ENCODE measurements around the gene JPT1.
"Not testable (repeated sequence)": the region's sequence is repeated elsewhere in the genome, so short reads cannot be mapped to it uniquely, and the experiment has no call there.

Gene JPT1, protein sequence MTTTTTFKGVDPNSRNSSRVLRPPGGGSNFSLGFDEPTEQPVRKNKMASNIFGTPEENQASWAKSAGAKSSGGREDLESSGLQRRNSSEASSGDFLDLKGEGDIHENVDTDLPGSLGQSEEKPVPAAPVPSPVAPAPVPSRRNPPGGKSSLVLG

DNA sequence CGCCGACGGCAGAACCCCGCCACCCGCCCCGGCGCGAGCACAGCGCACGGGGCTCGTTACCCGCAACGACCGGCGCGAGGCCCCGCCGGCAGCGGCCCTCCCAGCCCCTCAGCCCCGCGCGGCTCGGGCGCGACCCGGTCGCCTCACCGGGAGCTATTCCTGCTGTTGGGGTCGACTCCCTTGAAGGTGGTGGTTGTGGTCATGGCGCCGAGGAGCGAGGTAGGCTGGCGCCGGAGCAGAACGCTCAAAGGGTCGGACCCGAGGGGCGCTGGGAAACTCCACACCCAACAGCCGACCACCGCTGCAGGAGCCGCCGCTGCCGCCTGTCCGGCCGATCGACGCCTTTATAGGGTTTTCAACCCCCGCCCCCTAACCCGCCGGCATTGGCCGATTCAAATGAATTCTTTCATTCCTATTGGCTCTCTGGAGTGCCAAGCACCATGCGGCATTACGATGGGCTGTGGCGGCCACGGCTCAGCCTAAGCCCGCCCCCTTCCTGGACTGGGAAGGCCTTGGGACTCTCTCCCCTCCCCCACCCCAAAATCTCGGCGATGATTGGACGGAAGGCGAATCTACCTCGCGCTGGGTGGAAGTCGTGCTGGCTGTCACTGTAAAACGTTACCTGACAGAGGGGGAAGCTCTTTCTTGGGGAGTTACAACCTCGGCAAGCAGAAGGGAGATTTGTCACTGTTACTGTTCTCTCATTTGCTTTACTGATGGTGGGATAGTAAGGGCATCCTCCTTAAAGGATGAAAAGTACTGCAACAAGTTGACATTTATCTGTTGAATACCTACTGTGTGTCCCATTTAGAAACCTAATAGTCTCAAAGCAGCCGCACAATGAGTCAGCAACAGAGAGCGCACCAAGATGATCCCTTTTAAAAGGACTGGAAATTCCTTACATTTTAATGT is at the start of gene JPT1:
JPT1 (minus strand) TSS at position 318 of the 912 bp plus-strand sequence; CDS start at position 203, 115 bp downstream.
- DNase-seq = peak; percentile 99

DNA sequence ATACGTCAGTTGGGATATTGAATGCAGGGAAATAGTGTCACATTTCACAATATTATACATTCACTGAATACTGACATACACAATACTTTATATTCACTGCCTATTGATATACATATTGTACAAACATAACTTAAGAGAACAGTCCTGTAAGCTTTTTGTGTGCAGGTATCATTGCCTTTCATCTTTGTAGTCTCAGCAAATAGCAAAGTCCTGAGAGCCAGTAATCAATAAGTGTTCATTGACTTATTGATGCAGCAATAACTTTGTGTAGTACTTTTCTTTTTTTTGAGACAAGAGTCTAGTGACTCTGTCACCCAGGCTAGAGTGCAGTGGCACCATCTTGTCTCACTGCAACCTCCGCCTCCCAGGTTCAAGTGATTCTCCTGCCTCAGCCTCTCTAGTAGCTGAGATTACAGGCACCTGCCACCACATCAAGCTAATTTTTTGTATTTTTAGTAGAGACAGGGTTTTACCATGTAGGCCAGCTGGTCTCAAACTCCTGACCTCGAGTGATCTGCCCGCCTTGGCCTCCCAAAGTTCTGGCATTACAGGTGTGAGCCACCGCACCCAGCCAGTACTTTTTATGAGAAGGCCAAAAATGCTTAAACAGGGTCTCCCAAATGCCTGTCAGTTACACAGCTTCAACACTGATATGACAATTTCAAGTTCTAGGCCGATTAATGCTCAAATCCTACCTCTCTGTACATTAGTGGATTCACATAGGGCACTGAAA is 45.7 kb upstream of the JPT1 start:
- no peak for DNase-seq

DNA sequence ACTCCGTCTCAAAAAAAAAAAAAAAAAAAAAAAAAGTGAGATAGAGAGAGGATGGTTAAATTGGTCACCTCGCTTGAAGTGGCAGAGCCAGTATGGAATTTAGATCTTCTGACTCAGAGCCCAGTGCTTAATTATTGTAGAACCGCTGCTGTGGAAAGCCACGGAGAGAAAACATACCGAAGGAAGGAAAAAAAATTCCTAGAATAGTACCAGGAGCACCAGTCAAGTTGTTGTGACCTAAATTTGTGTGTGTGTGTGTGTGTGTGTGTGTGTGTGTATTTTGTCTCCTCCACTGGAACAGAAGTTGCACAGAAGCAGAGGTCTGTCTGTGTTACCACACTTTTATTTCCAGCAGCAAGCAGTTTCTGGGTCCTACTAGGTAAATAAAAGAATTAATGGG is 40.6 kb upstream of the JPT1 start:
- peak; percentile 8 for DNase-seq

DNA sequence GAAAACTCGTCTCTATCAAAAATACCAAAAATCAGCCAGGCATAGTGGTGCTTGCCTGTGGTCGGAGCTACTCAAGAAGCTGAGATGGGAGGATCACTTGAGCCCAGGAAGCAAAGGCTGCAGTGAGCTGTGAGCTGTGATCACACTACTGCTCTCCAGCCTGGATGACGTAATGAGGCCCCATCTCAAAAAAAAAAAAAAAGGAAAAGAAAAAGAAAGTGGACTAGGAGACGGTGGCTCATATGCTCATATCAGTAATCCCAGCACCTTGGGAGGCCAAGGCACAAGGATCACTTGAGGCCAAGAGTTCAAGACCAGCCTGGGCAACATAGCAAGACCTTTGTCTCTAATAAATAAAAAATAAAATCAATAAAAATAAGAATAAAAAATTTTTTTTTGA is 37.3 kb upstream of the JPT1 start:
- DNase-seq = no peak

DNA sequence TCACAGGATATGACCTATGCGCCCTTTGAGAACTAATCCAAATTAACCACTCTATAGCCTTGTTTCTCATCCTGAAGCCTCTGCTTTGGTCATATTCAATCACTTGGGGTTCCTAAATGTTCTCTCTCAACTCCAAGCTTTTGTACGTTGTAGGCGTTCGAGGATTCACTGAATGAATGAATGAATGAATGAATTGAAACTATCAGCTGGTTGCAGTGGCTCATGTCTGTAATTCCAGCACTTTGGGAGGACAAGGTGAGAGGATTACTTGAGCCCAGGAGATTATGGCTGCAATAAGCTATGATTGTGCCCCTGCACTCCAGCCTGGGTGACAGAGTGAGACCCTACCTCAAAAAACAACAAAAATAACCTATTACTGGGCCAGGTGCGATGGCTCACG is 34.3 kb upstream of the JPT1 start:
- DNase-seq = no peak

DNA sequence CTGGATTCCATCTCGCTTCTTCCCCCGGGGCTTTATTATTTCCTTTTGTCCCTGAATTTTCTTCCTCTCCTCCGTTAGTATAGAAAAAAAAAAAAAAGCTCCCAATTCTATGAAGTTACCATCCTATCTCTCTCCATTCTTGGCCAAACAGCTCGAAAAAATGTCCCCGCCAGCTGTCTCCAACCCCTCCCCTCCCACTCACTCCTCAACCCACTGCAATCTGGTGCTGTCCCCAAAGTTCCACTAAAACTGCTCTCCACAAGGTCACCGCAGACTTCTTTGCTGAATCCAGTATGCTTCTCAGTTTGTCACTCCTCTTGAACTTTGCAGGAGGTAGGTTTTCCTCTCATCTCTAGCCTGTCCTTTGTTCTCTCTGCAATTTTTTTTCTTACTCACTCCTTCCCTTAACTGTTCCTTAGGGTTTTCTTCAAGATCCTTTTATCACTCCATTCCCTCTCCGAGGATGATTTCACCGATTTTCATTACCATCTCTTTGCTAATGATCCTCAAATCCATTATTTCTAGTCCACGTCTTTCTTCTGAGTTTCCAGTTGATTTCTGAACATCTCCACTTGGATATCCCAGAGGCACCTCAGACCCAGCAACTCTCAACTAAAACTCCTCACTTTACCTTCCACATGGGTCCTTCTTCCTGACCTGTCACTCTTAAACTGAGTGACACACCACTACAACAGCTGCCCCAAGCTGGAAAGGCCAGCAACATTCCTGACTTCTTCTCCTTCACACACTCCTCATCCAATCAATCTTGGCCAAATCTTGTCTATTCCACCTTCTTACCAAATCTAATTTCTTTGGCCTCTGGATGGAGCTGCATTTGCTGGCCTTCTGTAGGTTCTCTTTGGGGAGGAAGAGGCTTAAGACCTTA is 29.9 kb upstream of the JPT1 start:
- DNase-seq = no peak

DNA sequence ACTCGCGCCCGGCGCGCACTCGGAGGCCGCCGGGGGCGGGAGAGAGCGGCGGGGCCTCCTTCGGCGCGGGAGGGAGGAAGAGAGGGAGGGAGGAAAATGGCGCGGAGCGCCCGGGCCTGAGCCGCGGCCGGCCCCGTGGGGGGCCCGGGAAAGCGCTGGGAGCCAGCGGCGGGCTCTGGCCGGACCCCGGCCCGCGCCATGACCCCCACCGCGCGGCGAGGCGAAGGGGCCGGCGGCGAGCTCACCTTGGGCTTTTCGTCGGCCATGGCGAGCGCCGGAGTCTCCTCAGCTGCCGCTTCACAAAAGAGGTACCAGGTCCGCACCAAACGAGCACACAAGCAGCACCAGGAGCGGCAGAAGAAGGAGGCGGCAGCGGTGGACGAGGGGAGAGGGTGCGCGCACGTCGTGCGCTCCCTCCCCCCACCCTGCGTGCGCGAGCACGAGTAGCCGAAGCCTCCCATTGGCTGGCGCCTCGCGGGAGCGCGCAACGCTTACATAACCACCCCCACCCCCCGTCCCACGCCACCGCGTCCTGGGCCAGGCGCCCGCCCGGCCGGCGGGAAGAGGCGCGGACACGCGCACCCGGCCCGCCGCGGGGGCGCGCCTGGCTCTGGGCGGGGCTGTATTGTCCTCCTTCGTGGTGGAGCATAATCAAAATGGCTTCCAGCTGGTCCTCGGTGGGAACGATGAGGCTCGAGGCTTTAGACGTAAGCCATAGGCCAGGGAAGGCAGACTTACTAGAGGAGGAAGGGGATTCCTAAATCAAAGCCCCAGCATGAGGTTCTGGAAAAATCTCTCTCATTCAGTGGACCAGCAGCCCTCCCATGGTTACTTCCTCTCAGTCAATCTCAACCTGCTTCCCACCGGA is 28.5 kb upstream of the JPT1 start, which contains the start of gene SUMO2:
SUMO2 (minus strand) TSS at position 391 of the 868 bp plus-strand sequence; CDS start at position 266, 125 bp downstream.
- peak; percentile 98 for DNase-seq

DNA sequence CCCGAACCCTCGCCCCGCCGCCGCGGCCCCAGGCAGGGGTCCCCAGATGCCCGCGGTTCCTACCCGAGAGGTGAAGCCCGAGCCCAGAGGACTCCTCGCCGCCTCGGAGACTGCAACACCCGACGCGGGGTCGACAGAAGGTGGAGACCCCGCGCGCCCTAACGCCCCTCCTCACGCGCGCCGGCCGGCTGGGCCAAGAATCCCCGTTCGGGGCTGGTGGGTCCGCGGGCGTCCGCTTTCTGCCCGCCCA is 27.9 kb upstream of the JPT1 start:
- DNase-seq = peak; percentile 84

DNA sequence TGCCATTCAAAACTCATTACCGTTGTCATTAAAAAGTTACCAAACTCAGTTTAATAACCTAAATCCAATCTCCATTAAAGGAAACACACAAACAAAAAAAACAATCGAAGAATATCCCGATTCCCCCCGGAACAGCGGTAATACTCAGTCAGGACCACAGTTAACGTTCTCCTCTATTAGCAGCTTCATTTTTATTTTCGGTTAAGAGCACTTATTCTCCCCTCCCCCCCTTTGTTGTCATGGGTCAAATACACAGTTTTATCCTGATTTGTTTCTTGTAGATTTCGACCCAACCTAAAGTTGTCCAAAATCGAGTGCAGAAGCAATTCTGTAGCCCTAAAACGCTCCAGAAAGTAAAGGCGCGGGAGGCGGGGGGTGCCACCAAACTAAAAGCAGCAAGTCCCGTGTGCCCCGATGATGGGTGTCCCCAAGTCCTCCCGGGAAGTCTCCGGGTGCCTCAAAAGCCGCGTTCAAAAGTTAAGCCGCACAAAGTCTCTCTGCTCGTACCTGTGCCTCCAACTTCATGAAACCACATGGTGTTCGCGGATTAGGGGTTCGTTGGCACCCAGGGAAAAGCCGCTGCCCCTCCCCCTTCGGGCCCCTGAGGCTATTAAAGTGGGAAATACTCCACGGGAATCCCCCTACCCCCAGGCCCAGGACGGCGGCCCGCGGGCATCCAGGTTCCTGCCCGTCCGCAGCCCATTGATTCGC is 27.5 kb upstream of the JPT1 start:
- DNase-seq = peak; percentile 42

DNA sequence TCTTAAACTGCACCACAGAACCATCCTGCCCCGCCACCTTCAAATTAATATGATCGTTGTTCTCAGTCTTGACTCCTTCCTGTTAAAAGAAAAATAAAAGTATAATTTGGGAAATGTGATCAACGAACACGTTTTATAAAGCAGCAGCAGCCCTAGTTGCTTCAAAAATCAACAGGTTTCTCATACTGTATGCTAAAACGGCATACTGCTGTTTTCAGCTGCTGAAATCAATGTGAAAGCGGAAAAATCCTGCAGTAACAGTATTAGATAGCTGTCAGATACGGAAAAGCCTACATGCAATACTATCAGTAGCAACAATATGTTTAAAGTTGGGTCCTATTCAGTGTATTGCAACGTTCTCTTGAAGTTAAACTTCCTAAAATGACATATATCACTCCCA is 26.8 kb upstream of the JPT1 start:
- no peak for DNase-seq

DNA sequence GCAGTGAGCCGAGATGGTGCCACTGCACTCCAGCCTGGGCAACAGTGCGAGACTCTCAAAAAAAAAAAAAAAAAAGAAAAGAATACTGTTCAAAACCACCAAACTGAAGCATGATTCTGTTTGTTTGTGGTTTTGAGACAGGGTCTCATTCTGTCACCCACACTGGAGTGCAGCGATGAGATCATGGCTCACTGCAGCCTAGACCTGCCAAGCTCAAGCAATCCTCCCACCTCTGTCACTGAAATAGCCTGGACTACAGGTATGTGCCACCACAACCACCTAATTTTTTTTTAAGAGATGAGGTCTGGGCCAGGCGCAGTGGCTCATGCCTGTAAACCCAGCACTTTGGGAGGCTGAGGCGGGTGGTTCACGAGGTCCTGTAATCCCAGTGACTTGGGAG is 24.1 kb upstream of the JPT1 start:
- no peak for DNase-seq

DNA sequence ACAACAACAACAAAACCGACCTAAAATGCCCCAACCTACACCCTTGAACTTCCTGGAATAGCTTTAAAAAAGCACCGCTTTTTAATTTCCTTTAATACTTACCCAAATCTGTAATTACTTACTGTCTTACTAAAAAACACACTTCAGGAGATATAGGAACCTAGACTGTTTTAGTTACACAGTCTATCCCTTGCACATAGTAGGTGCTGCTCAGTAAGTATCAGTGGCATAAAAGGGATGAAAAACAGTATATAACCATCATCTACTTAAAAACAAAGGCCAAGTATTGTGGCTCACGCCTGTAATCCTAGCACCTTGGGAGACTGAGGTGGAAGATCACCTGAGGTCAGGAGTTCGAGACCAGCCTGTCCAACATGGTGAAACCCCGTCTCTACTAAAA is 22.3 kb upstream of the JPT1 start:
- no peak for DNase-seq

DNA sequence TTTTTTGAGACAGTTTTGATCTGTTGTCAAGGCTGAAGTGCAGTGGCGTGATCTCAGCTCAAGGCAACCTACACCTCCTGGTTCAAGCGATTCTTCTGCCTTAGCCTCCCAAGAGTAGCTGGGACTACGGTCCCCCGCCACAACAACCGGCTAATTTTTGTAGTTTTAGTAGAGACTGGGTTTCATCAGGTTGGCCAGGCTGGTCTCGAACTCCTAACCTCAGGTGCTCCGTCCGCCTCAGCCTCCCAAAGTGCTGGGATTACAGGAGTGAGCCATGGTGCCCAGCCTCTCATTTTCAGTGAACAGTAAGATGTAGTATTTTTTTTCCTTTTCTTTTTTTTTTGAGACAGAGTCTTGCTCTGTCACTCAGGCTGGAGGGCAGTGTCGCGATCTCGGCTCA is 20.7 kb upstream of the JPT1 start:
- DNase-seq = no peak

DNA sequence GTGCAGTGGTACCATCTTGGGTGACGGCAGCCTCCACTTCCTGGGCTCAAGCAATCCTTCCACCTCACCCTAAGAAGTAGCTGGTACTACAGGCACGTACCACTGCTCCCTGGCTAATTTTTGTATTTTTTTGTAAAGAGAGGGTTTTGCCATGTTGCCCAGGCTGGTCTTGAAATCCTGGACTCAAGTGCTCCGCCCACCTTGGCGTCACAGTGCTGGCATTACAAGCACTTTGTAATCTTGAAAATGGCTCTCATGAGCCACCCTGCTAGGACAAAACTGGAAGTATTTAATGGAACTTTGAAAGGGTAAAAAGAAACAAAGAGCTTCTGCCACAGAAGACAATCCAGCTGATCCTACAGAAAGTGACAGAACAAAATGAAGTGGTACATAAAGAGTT is 19.2 kb upstream of the JPT1 start:
- DNase-seq = no peak

DNA sequence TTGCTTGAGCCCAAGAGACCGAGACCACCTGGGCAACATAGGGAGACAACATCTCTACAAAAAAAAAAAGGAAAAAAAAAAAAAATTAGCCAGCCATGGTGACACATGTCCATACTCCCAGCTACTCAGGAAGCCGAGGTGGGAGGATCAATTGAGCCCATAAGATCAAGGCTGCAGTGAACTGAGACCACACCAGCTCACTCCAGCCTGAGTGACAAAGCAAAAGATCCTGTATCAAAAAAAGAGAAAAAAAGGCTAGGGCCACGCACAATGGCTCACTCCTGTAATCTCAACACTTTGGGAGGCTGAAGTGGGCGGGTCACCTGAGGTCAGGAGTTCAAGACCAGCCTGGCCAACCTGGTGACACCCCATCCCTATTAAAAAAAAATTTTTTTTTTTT is 14.7 kb upstream of the JPT1 start:
- no peak for DNase-seq

DNA sequence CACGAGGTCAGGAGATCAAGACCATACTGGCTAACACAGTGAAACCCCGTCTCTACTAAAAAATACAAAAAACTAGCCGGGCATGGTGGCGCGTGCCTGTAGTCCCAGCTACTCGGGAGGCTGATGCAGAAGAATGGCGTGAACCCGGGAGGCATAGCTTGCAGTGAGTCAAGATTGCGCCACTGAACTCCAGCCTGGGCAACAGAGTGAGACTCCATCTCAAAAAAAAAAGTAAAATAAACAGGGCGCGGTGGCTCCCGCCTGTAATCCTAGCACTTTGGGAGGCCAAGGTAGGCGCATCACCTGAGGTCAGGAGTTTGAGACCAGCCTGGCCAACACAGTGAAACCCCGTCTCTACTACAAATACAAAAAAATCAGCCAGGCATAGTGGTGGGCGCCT is 10.3 kb upstream of the JPT1 start:
- not testable (repeated sequence) for DNase-seq

DNA sequence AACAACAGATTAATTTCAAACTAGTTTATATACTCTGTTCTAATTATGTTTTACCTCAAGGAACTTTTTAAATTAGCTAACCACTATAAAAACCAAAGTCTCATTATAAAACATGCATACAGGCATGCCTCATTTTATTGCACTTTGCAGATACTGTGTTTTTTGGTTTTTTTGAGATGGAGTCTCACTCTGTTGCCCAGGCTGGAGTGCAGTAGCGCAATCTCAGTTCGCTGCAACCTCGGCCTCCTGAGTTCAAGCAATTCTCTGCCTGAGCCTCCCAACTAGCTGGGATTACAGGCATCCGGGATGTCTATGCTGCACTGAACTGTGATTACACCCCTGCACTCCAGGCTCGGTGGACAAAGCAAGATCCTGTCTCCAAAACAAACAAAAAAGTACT is 8.8 kb upstream of the JPT1 start:
- DNase-seq = no peak

DNA sequence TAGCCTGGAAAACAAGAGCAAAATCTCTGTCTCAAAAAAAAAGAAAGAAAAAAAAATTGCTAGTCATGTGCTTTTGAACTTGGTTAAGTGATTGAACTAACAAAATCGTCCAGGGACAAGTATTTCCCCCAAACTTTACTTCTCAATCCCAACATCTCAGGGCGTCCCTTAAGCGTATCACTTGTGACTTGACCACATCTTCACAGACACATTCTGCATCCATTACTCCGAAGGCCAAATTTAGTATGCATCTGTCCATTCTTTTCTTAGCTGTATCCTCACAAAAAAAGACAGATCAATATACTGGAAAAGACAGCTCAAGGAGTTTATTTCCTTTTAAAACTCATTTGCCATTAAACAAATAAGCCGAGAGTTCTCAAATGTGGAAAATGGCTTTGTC is 5.9 kb upstream of the JPT1 start:
- no peak for DNase-seq

DNA sequence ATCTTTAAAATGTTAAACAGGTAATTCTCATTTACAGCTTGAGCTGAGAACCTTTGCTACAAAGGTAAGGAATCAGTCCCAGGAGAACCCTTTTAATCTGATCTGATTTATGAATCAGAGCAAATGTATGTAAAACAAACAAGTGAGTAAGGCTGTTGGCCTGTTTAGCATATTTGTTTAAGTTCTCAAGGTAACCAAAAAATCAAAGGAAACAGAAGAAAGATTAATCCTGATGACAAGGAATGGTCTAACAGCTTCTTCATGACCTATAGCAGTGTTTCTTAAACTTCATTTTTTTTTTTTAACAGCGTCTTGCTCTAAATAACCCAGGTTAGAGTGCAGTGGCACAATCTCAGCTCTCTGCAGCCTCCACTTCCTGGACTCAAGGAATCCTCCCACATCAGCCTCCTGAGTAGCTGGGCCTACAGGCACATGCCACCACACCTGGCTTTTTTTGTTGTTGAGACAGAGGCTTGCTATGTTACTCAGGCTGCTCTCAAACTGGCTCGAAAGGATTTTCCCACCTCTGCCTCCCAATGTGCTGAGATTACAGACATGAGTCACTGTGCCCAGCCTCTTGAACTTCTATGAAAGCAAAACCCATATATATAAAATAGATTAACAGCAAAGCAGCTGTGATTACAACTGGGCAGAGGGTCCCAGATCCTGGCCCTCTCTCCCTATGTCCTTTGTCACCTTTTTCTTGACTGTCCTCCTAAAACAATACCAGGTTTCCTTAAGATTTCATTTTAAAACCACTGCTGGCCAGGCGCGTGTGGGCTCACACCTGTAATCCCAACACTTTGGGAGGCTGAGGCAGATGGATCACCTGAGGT is 5.1 kb upstream of the JPT1 start:
- no peak for DNase-seq

DNA sequence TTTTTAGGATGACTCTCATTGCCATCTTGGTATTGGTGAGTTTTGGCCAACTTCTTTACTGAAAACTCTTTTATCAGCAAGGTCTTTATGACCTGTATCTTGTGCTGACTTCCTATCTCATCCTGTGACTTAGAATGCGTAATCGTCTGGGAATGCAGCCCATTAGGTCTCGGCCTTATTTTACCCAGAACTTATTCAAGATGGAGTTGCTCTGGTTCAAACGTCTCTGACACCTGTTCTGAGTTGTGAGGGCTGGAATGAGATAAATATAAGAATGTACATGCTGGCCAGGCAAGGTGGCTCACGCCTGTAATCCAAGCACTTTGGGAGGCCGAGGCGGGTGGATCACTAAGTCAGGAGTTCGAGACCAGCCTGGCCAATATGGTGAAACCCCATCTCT is 4.2 kb upstream of the JPT1 start:
- not testable (repeated sequence) for DNase-seq

Measured in eye (tissue), 1 donor.